Adrenal gland (tissue), 5 donors: Measurements from ENCODE around the gene SMCR8.
"Not testable (repeated sequence)": the region's sequence is repeated elsewhere in the genome, so short reads cannot be mapped to it uniquely, and the experiment has no call there.

Source experiments
- POLR2A ChIP-seq, 2 donors: fragments of 450-650 bp; IDR thresholded peaks; one replicate each; pipeline ENCODE4 v1.6.1; 2017; ENCODE audit warnings: antibody characterized with exemption in 2 of 2, mild to moderate bottlenecking in 2 of 2, moderate library complexity in 1 of 2
- TF ChIP-seq, protein P1 (sequence below), 6 experiments: fragments of 450-650 bp in 4 of 6; fragments of 200-600 bp in 2 of 6; sonication (generic) in 1 of 6; IDR thresholded peaks; 1 replicate in 5 of 6; 2 replicates in 1 of 6; pipeline versions ENCODE4 v1.5.1 to v1.8.0; 2016 to 2021; ENCODE audit warnings: antibody characterized with exemption in 6 of 6, mild to moderate bottlenecking in 2 of 6, moderate library complexity in 1 of 6
- donor health status: DM: no; HTN: no; CAD: no.

DNA sequence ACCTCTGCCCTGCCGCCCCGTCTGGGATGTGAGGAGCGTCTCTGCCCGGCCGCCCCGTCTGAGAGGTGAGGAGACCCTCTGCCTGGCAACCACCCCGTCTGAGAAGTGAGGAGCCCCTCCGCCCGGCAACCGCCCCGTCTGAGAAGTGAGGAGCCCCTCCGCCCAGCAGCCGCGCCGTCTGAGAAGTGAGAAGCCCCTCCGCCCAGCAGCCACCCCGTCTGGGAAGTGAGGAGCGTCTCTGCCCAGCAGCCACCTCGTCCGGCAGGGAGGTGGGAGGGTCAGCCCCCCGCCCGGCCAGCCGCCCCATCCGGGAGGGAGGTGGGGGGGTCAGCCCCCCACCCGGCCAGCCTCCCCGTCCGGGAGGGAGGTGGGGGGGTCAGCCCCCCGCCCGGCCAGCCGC is 17.0 kb upstream of the SMCR8 start:
- TF ChIP-seq, protein P1, sequence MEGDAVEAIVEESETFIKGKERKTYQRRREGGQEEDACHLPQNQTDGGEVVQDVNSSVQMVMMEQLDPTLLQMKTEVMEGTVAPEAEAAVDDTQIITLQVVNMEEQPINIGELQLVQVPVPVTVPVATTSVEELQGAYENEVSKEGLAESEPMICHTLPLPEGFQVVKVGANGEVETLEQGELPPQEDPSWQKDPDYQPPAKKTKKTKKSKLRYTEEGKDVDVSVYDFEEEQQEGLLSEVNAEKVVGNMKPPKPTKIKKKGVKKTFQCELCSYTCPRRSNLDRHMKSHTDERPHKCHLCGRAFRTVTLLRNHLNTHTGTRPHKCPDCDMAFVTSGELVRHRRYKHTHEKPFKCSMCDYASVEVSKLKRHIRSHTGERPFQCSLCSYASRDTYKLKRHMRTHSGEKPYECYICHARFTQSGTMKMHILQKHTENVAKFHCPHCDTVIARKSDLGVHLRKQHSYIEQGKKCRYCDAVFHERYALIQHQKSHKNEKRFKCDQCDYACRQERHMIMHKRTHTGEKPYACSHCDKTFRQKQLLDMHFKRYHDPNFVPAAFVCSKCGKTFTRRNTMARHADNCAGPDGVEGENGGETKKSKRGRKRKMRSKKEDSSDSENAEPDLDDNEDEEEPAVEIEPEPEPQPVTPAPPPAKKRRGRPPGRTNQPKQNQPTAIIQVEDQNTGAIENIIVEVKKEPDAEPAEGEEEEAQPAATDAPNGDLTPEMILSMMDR (IDR thresholded peaks at IDR 0.05), result not testable (repeated sequence)
- TF ChIP-seq POLR2A (IDR thresholded peaks at IDR 0.05), result not testable (repeated sequence)
